Measurements from ENCODE around the gene CASP2.
A peak's percentile ranks its signal among the peaks of the same experiment; 100 is the strongest.
"Not testable (repeated sequence)": the region's sequence is repeated elsewhere in the genome, so short reads cannot be mapped to it uniquely, and the experiment has no call there.

Gene CASP2

GRCh38 chr7:143258831-143259230 lies 29.3 kb upstream of the CASP2 start:
- no peaks in the 10 kb centered on the region for H3K36me3 ChIP-seq (ENCODE audit: control insufficient read depth, insufficient read depth, low read length)
- H3K4me3 ChIP-seq (replicated peaks; ENCODE audit: low read depth, low read length), result no peak overlapping the region
- DNase-seq (ENCODE audit: extremely low read depth, insufficient read length), result peak; percentile 18
- no peaks in the 10 kb centered on the region for H3K27me3 ChIP-seq (replicated peaks; ENCODE audit: control insufficient read depth, insufficient read depth, low read length)
- no peak for TF ChIP-seq CTCF (IDR thresholded peaks at IDR 0.05; ENCODE audit: insufficient read depth, low read length, poor library complexity, severe bottlenecking)

GRCh38 chr7:143259765-143260164 lies 28.4 kb upstream of the CASP2 start:
- no peak for DNase-seq (ENCODE audit: extremely low read depth, insufficient read length)
- no peak overlapping the region for H3K4me3 ChIP-seq (replicated peaks; ENCODE audit: low read depth, low read length)
- H3K27me3 ChIP-seq (replicated peaks; ENCODE audit: control insufficient read depth, insufficient read depth, low read length), result no peaks in the 10 kb centered on the region
- TF ChIP-seq CTCF (IDR thresholded peaks at IDR 0.05; ENCODE audit: insufficient read depth, low read length, poor library complexity, severe bottlenecking), result no peak
- no peaks in the 10 kb centered on the region for H3K36me3 ChIP-seq (ENCODE audit: control insufficient read depth, insufficient read depth, low read length)

GRCh38 chr7:143261901-143262300 lies 26.2 kb upstream of the CASP2 start:
- Histone ChIP-seq H3K36me3 (ENCODE audit: control insufficient read depth, insufficient read depth, low read length) (no peaks in the 10 kb centered on the region; the same call in 1 of the 2 replicates), H3K27me3 (replicated peaks; ENCODE audit: control insufficient read depth, insufficient read depth, low read length) (no peaks in the 10 kb centered on the region), H3K4me3 (replicated peaks; ENCODE audit: low read depth, low read length) (no peak overlapping the region)
- DNase-seq (ENCODE audit: extremely low read depth, insufficient read length), result no peak
- no peak for TF ChIP-seq CTCF (IDR thresholded peaks at IDR 0.05; ENCODE audit: insufficient read depth, low read length, poor library complexity, severe bottlenecking)

- no peaks in the 10 kb centered on the region for H3K27me3 ChIP-seq (replicated peaks; ENCODE audit: control insufficient read depth, insufficient read depth, low read length)
- TF ChIP-seq CTCF (IDR thresholded peaks at IDR 0.05; ENCODE audit: insufficient read depth, low read length, poor library complexity, severe bottlenecking), result no peak
- peak; percentile 77 for DNase-seq (ENCODE audit: extremely low read depth, insufficient read length)
- peaks cover 2% of the 10 kb centered on the region for H3K36me3 ChIP-seq (ENCODE audit: control insufficient read depth, insufficient read depth, low read length)
- H3K4me3 ChIP-seq (replicated peaks; ENCODE audit: low read depth, low read length), result peak within 1 kb of the TSS; percentile 80
Observed at GRCh38 chr7:143263266-143264195, 24.6 kb upstream of the CASP2 start, which contains the start of gene GSTK1. Gene GSTK1, plus strand, starts transcription at chr7:143263441. Its CDS starts 73 bp downstream, at chr7:143263514.

GRCh38 chr7:143264196-143264568 lies 24.0 kb upstream of the CASP2 start:
- not testable (repeated sequence) for DNase-seq (ENCODE audit: extremely low read depth, insufficient read length); H3K27me3 ChIP-seq (replicated peaks; ENCODE audit: control insufficient read depth, insufficient read depth, low read length); H3K36me3 ChIP-seq (ENCODE audit: control insufficient read depth, insufficient read depth, low read length)
- peak overlapping the region; percentile 80 for H3K4me3 ChIP-seq (replicated peaks; ENCODE audit: low read depth, low read length)

GRCh38 chr7:143265017-143265693 lies 23.0 kb upstream of the CASP2 start:
- peaks cover 4% of the 10 kb centered on the region for H3K36me3 ChIP-seq (ENCODE audit: control insufficient read depth, insufficient read depth, low read length)
- TF ChIP-seq CTCF (IDR thresholded peaks at IDR 0.05; ENCODE audit: insufficient read depth, low read length, poor library complexity, severe bottlenecking), result no peak
- H3K4me3 ChIP-seq (replicated peaks; ENCODE audit: low read depth, low read length), result no peak overlapping the region
- no peak for DNase-seq (ENCODE audit: extremely low read depth, insufficient read length)
- H3K27me3 ChIP-seq (replicated peaks; ENCODE audit: control insufficient read depth, insufficient read depth, low read length), result no peaks in the 10 kb centered on the region

Data from GM06990 (cell line).